HepG2 (cell line): ENCODE measurements around the gene AQP12A. TPM values are rescaled to one million over a fixed set of nuclear protein-coding genes. Genes with fewer than 3 reads are reported as not detected.
A peak's percentile ranks its signal among the peaks of the same experiment; 100 is the strongest.
"Not testable (repeated sequence)": the region's sequence is repeated elsewhere in the genome, so short reads cannot be mapped to it uniquely, and the experiment has no call there.

ENCODE experiments used
- ATAC-seq: fragments of 200-7000 bp; cut with Tn5 transposase; 3 replicates; pipeline ENCODE4 v1.9.1; 2020; ENCODE audit warnings: mild to moderate bottlenecking, moderate library complexity
- Bru-seq: library from RNA; stranded (reverse); fragments of 400-500 nt; gene quantifications from one replicate; lab custom pipeline; 2021; lab: Mats Ljungman, UMichigan
- BruChase-seq, 2 experiments: library from RNA; stranded (reverse); fragments of 400-500 nt; gene quantifications; one replicate each; lab custom pipeline; 2021; lab: Mats Ljungman, UMichigan
- BruUV-seq: library from RNA; stranded (reverse); fragments of 400-500 nt; replicated peaks from 2 replicates; lab custom pipeline; 2021; lab: Mats Ljungman, UMichigan
- CTCF ChIA-PET: fragments of 300-600 bp; formaldehyde crosslinking; extraction: SDS; loops from one replicate; lab custom pipeline; 2021; ENCODE audit warnings: low total read pairs, inconsistent platforms, low intra/inter-chr PET ratio; lab: Yijun Ruan, JAX
- POLR2A ChIA-PET: fragments of 350-600 bp; sonication (Branson Sonifier 250); formaldehyde crosslinking; loops from one replicate; lab custom pipeline; 2020; ENCODE audit warnings: antibody characterized with exemption, inconsistent platforms; lab: Yijun Ruan, JAX
- DNase-seq: peaks from one replicate; pipeline ENCODE4 v3.0.0-alpha.2; 2015; ENCODE audit warnings: low spot score
- FAIRE-seq: peaks from 3 replicates; lab custom pipeline; 2011; peaks lifted over from hg19 to GRCh38; lab: Jason Lieb, UNC
- H2AFZ ChIP-seq: one replicate; pipeline ENCODE4 v1.6.1; 2011; ENCODE audit warnings: low read length, inconsistent platforms
- H3K27ac ChIP-seq: fragments of 300-600 bp; 3 replicates; pipeline ENCODE4 v1.8.0; 2011; ENCODE audit warnings: mixed run types, mild to moderate bottlenecking, mixed read lengths, low read length, inconsistent platforms; ENCODE audit not compliant: insufficient read depth; ENCODE audit errors: extremely low read length
- H3K27me3 ChIP-seq, 2 experiments: fragments of 200-600 bp in 1 of 2; 2 replicates in 1 of 2; 3 replicates in 1 of 2; pipeline versions ENCODE4 v1.6.0 to v1.8.0; 2011; ENCODE audit warnings: low read length in 2 of 2, mild to moderate bottlenecking in 2 of 2, moderate library complexity in 2 of 2, inconsistent platforms in 1 of 2; ENCODE audit not compliant: insufficient read depth in 2 of 2, control insufficient read depth in 1 of 2
- H3K36me3 ChIP-seq, 2 experiments: fragments of 200-600 bp in 1 of 2; replicated peaks in 1 of 2; 2 replicates in 1 of 2; 3 replicates in 1 of 2; pipeline versions ENCODE4 v1.5.1 to v1.8.0; 2011; ENCODE audit warnings: low read length in 2 of 2, inconsistent platforms in 1 of 2; ENCODE audit not compliant: insufficient read depth in 2 of 2, control insufficient read depth in 1 of 2
- H3K4me1 ChIP-seq: 2 replicates; pipeline ENCODE4 v1.5.1; 2012; ENCODE audit warnings: low read length, inconsistent platforms; ENCODE audit not compliant: insufficient read depth
- H3K4me2 ChIP-seq: 2 replicates; pipeline ENCODE4 v1.6.0; 2011; ENCODE audit warnings: low read depth, low read length, inconsistent platforms
- H3K4me3 ChIP-seq, 3 experiments: fragments of 200-600 bp in 1 of 3; sonication (generic), shearing (Covaris generic) in 1 of 3; replicated peaks in 1 of 3; 2 replicates each; pipeline ENCODE4 v1.5.1; 2011 to 2016; ENCODE audit warnings: low read length in 3 of 3, inconsistent platforms in 2 of 3, low read depth in 2 of 3, mild to moderate bottlenecking in 2 of 3, control low read depth in 1 of 3, mixed read lengths in 1 of 3; ENCODE audit not compliant: insufficient read depth in 1 of 3
- H3K79me2 ChIP-seq: one replicate; pipeline ENCODE4 v1.6.1; 2011; ENCODE audit warnings: low read length, inconsistent platforms; ENCODE audit not compliant: insufficient read depth
- H3K9ac ChIP-seq: 2 replicates; pipeline ENCODE4 v1.6.0; 2011; ENCODE audit warnings: mild to moderate bottlenecking, low read depth, low read length, inconsistent platforms; ENCODE audit not compliant: insufficient read depth
- H3K9me3 ChIP-seq: 2 replicates; pipeline ENCODE4 v1.5.1; 2012; ENCODE audit warnings: mild to moderate bottlenecking, low read length
- H4K20me1 ChIP-seq: 2 replicates; pipeline ENCODE4 v1.6.0; 2011; ENCODE audit warnings: inconsistent platforms, mild to moderate bottlenecking, low read length, moderate library complexity; ENCODE audit not compliant: insufficient read depth
- WGBS: methylation state at CpG from one replicate; pipeline ENCODE4 v1.1.6; 2017; ENCODE audit warnings: low lambda C conversion rate; 5-methylcytosine and 5-hydroxymethylcytosine counted together
- in situ Hi-C: cut with HindIII; loops from 2 replicates; pipeline ENCODE4 v1.10.0; 2017; ENCODE audit warnings: low pct_unique_long_range_greater_than_20kb; ENCODE audit not compliant: extremely low pct_ligation_motif_present
- intact Hi-C: fragments of 100-400 bp; cut with micrococcal nuclease; formaldehyde crosslinking; loops from one replicate; pipeline ENCODE4 v1.10.0; 2022; ENCODE audit not compliant: unreplicated experiment
- long read RNA-seq, 2 experiments: library from RNA in 1 of 2; library from polyadenylated mRNA in 1 of 2; stranded (forward) in 1 of 2; unstranded in 1 of 2; transcript quantifications; one replicate each; pipeline ENCODE4 v2.0.0, GENCODE V29; 2019 to 2022
- polyA minus RNA-seq, 3 experiments: library from RNA; depleted of rRNA, polyadenylated mRNA; stranded (reverse); fragments of >200 nt; gene quantifications; 2 replicates each; pipeline ENCODE4 v1.2.3, GENCODE V29; 2011; ENCODE audit warnings: low replicate concordance in 1 of 3
- polyA plus RNA-seq, 8 experiments: library from polyadenylated mRNA; depleted of rRNA in 3 of 8; stranded (reverse) in 7 of 8; unstranded in 1 of 8; fragments of >200 nt; fragmentation: Illumina TruSeq in 4 of 8; extraction: Trizol in 4 of 8; gene quantifications; 2 replicates each; pipeline versions ENCODE4 v1.2.1 to v1.2.3, GENCODE V29; 2011 to 2016; ENCODE audit warnings: low read depth in 4 of 8, missing spikeins in 1 of 8, mixed read lengths in 1 of 8; ENCODE audit not compliant: insufficient read depth in 1 of 8
- total RNA-seq, 5 experiments: library from RNA; depleted of rRNA; stranded (reverse); fragments of >200 nt; fragmentation: Illumina TruSeq; extraction: Trizol; gene quantifications; 2 replicates each; pipeline ENCODE4 v1.2.3, GENCODE V29; 2016; ENCODE audit warnings: low read depth in 1 of 5

Gene AQP12A, protein sequence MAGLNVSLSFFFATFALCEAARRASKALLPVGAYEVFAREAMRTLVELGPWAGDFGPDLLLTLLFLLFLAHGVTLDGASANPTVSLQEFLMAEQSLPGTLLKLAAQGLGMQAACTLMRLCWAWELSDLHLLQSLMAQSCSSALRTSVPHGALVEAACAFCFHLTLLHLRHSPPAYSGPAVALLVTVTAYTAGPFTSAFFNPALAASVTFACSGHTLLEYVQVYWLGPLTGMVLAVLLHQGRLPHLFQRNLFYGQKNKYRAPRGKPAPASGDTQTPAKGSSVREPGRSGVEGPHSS
- total RNA-seq (2016; rRNA removed; fragmentation: Illumina TruSeq; extraction: Trizol) (not detected in 2 replicates), polyA plus RNA-seq (2011; rRNA removed) (0.20 TPM in 1 of 2 replicates, not detected in the other), polyA minus RNA-seq (2011; rRNA and poly(A)+ RNA removed; ENCODE audit: low replicate concordance) (0.30 TPM in 1 of 2 replicates, not detected in the other), Bru-seq, nascent RNA (not detected), BruChase-seq, experiment 1, labeled RNA remaining after a 6-hour chase (not detected), BruChase-seq, experiment 2, labeled RNA remaining after a 2-hour chase (not detected)
- total RNA-seq (2016; cell fraction: cytosol; rRNA removed; fragmentation: Illumina TruSeq; extraction: Trizol; ENCODE audit: low read depth) = not detected in 2 replicates
- not detected in 2 replicates for total RNA-seq (2016; cell fraction: insoluble cytoplasmic fraction; rRNA removed; fragmentation: Illumina TruSeq; extraction: Trizol)
- not detected in 2 replicates for total RNA-seq (2016; cell fraction: membrane; rRNA removed; fragmentation: Illumina TruSeq; extraction: Trizol)
- not detected in 2 replicates for total RNA-seq (2016; cell fraction: nucleus; rRNA removed; fragmentation: Illumina TruSeq; extraction: Trizol)
- not detected in 2 replicates for polyA plus RNA-seq (2011; cell fraction: cytosol; rRNA removed)
- polyA plus RNA-seq (2011; cell fraction: nucleus; rRNA removed) = not detected in 2 replicates
- polyA plus RNA-seq (2012) = not detected in 2 replicates
- polyA plus RNA-seq (2016; cell fraction: cytosol; fragmentation: Illumina TruSeq; extraction: Trizol; ENCODE audit: low read depth) = not detected in 2 replicates
- polyA plus RNA-seq (2016; cell fraction: insoluble cytoplasmic fraction; fragmentation: Illumina TruSeq; extraction: Trizol; ENCODE audit: low read depth) = not detected in 2 replicates
- not detected in 2 replicates for polyA plus RNA-seq (2016; cell fraction: membrane; fragmentation: Illumina TruSeq; extraction: Trizol; ENCODE audit: low read depth)
- polyA plus RNA-seq (2016; cell fraction: nucleus; fragmentation: Illumina TruSeq; extraction: Trizol; ENCODE audit: insufficient read depth, low read depth) = not detected in 2 replicates
- polyA minus RNA-seq (2011; cell fraction: cytosol; rRNA and poly(A)+ RNA removed) = not detected in 2 replicates
- not detected in 2 replicates for polyA minus RNA-seq (2011; cell fraction: nucleus; rRNA and poly(A)+ RNA removed)
- long read RNA-seq, experiment 1 = 0 reads
- long read RNA-seq, experiment 2 = 0 reads

DNA sequence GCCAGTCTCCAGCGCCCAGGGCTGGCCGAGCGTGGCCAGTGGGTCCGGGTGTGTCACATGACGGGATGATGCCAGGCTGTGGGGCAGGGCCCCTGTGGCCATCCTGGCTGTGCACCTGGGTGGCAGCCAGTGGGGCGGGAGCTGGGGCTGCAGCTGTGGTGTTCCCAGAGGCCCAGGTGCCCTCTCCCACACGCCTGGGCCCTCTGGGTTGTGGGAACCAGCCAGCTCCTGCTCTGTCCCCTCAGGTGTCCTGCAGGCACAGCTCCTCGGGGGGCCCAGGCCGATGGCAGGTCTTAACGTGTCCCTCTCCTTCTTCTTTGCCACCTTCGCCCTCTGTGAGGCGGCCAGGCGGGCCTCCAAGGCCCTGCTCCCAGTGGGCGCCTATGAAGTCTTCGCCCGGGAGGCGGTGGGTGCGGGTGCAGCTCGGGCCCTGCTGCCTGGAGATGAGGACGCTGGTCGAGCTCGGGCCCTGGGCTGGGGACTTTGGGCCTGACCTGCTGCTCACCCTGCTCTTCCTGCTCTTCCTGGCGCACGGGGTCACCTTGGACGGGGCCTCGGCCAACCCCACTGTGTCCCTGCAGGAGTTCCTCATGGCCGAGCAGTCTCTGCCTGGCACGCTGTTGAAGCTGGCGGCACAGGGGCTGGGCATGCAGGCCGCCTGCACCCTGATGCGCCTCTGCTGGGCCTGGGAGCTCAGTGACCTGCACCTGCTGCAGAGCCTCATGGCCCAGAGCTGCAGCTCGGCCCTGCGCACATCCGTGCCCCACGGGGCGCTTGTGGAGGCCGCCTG is at the start of gene AQP12A:
AQP12A (plus strand) TSS at position 236 of the 790 bp plus-strand sequence; CDS start at position 284, 48 bp downstream.
- 38% methylated on average over 11 of the region's 37 CpGs for WGBS
- H3K9me3 ChIP-seq, H3K4me2 ChIP-seq, DNase-seq, BruUV-seq, H3K79me2 ChIP-seq, H3K27ac ChIP-seq, H4K20me1 ChIP-seq, FAIRE-seq, H3K9ac ChIP-seq, H3K36me3 ChIP-seq, H3K4me1 ChIP-seq, intact Hi-C loops, CTCF ChIA-PET, POLR2A ChIA-PET, H3K4me3 ChIP-seq, in situ Hi-C loops, H2AFZ ChIP-seq: not testable (repeated sequence)
- H3K27me3 ChIP-seq = peaks cover 13 to 28% of the 10 kb centered on the region in 2 experiments; a peak in 4 of 5 replicates
- ATAC-seq = peak; percentile 9
